PC-9 (cell line): Measurements from ENCODE around the gene OR13C2. TPM values are rescaled to one million over a fixed set of nuclear protein-coding genes. Genes with fewer than 3 reads are reported as not detected.

Experiments
- BruUV-seq: library from RNA; stranded (reverse); fragments of 400-500 nt; replicated peaks from 2 replicates; lab custom pipeline; 2021; lab: Mats Ljungman, UMichigan
- CTCF ChIA-PET: fragments of 300-600 bp; sonication (Branson Sonifier 250); formaldehyde crosslinking; loops from one replicate; lab custom pipeline; 2022; ENCODE audit warnings: antibody characterized with exemption; lab: Charles Lee
- POLR2A ChIA-PET: fragments of 300-600 bp; sonication (Branson Sonifier 250); formaldehyde crosslinking; loops from one replicate; lab custom pipeline; 2022; ENCODE audit warnings: antibody characterized with exemption; ENCODE audit not compliant: unreplicated experiment; lab: Charles Lee
- DNase-seq, 2 experiments: peaks; one replicate each; pipeline versions ENCODE4 v3.0.0 to v3.0.0-alpha.2; 2015 to 2022; ENCODE audit warnings: mixed read lengths in 1 of 2
- H2AFZ ChIP-seq: fragments of 200-600 bp; sonication (generic); 2 replicates; pipeline ENCODE4 v1.8.1; 2017; ENCODE audit warnings: antibody characterized with exemption
- H3F3A ChIP-seq: fragments of 200-600 bp; sonication (generic); 2 replicates; pipeline ENCODE4 v1.8.1; 2017; ENCODE audit warnings: antibody characterized with exemption, mild to moderate bottlenecking, low read depth; ENCODE audit not compliant: insufficient read depth
- H3K27ac ChIP-seq: fragments of 200-600 bp; sonication (generic); 2 replicates; pipeline ENCODE4 v1.6.1; 2016; ENCODE audit warnings: mixed run types
- H3K27me3 ChIP-seq: fragments of 200-600 bp; sonication (generic); 2 replicates; pipeline ENCODE4 v1.6.1; 2016; ENCODE audit warnings: low read depth, mixed run types; ENCODE audit not compliant: insufficient read depth
- H3K36me3 ChIP-seq: fragments of 200-600 bp; sonication (generic); 2 replicates; pipeline ENCODE4 v1.6.1; 2016; ENCODE audit warnings: low read depth, mixed run types
- H3K4me1 ChIP-seq: fragments of 200-600 bp; sonication (generic); replicated peaks from 2 replicates; pipeline ENCODE4 v1.6.1; 2016; ENCODE audit warnings: mixed run types; ENCODE audit not compliant: insufficient read depth
- H3K4me2 ChIP-seq: fragments of 200-600 bp; sonication (generic); 2 replicates; pipeline ENCODE4 v1.6.1; 2017; ENCODE audit warnings: mixed run types
- H3K4me3 ChIP-seq: fragments of 200-600 bp; sonication (generic); 2 replicates; pipeline ENCODE4 v1.6.1; 2016; ENCODE audit warnings: mixed run types
- H3K79me2 ChIP-seq: fragments of 200-600 bp; sonication (generic); 2 replicates; pipeline ENCODE4 v1.6.1; 2017; ENCODE audit warnings: low read depth, mixed run types
- H3K9me2 ChIP-seq: fragments of 200-600 bp; sonication (generic); 2 replicates; pipeline ENCODE4 v1.8.1; 2017; ENCODE audit warnings: mild to moderate bottlenecking; ENCODE audit not compliant: insufficient read depth
- H3K9me3 ChIP-seq: fragments of 200-600 bp; sonication (generic); 2 replicates; pipeline ENCODE4 v1.8.1; 2016; ENCODE audit warnings: low read depth; ENCODE audit not compliant: insufficient read depth
- H4K20me1 ChIP-seq: fragments of 200-600 bp; sonication (generic); 2 replicates; pipeline ENCODE4 v1.8.1; 2017; ENCODE audit not compliant: insufficient read depth
- CTCF ChIP-seq: fragments of 200-600 bp; sonication (generic); conservative IDR thresholded peaks from 2 replicates; pipeline ENCODE4 v1.6.1; 2017; ENCODE audit warnings: mixed run types, antibody characterized with exemption, mild to moderate bottlenecking, moderate library complexity
- EZH2 ChIP-seq: fragments of 200-600 bp; sonication (generic); IDR thresholded peaks from 2 replicates; pipeline ENCODE4 v1.8.0; 2017; ENCODE audit warnings: antibody characterized with exemption, low read depth
- intact Hi-C: fragments of 100-400 bp; cut with micrococcal nuclease; formaldehyde crosslinking; loops from one replicate; pipeline ENCODE4 v1.10.0; 2022; ENCODE audit not compliant: unreplicated experiment
- total RNA-seq: library from RNA; stranded (reverse); gene quantifications from 2 replicates; pipeline ENCODE4 v1.2.3, GENCODE V29; 2021

OR13C2 gene
- total RNA-seq, 1 experiment from 2014 or later, result not detected

GRCh38 chr9:104589626-104590025, 15.8 kb downstream of the OR13C2 start:
- Histone ChIP-seq H3K4me2 (no peak overlapping the region), H3K36me3 (no peaks in the 10 kb centered on the region), H3K4me1 (no peaks in the 10 kb centered on the region), H2AFZ (no peak overlapping the region), H3K27ac (no peak overlapping the region), H3K27me3 (no peaks in the 10 kb centered on the region), H3K4me3 (no peak overlapping the region), H3K79me2 (no peaks in the 10 kb centered on the region), H3K9me3 (no peaks in the 10 kb centered on the region), H3F3A (no peaks in the 10 kb centered on the region), H3K9me2 (no peaks in the 10 kb centered on the region), H4K20me1 (no peaks in the 10 kb centered on the region)
- TF ChIP-seq EZH2 (no peak), CTCF (no peak)
- POLR2A ChIA-PET, result no interaction called here
- CTCF ChIA-PET, result no interaction called here
- intact Hi-C loops, result no loop called here
- DNase-seq, result no peak
- BruUV-seq, result no TSS peak

GRCh38 chr9:104586496-104587180, 18.8 kb downstream of the OR13C2 start:
- TF ChIP-seq EZH2 (no peak), CTCF (no peak)
- DNase-seq, result no peak
- no peak overlapping the region for H3K27ac ChIP-seq
- ChIA-PET POLR2A (no interaction called here), CTCF (no interaction called here)
- H3K36me3 ChIP-seq, result no peaks in the 10 kb centered on the region
- H2AFZ ChIP-seq, result no peak overlapping the region
- H3K9me2 ChIP-seq, result no peaks in the 10 kb centered on the region
- H3K79me2 ChIP-seq, result no peaks in the 10 kb centered on the region
- H3K27me3 ChIP-seq, result no peaks in the 10 kb centered on the region
- H4K20me1 ChIP-seq, result no peaks in the 10 kb centered on the region
- no peaks in the 10 kb centered on the region for H3K9me3 ChIP-seq
- intact Hi-C loops, result no loop called here
- H3F3A ChIP-seq, result no peaks in the 10 kb centered on the region
- no peak overlapping the region for H3K4me2 ChIP-seq
- no TSS peak for BruUV-seq
- H3K4me3 ChIP-seq, result no peak overlapping the region
- no peaks in the 10 kb centered on the region for H3K4me1 ChIP-seq

GRCh38 chr9:104580562-104580961, 24.9 kb downstream of the OR13C2 start:
- H3K9me2 ChIP-seq, result 0 out of 2 replicates have a peak, but pooled peaks cover 6% of the 10 kb centered on the region
- H3K4me3 ChIP-seq, result no peak overlapping the region
- no peaks in the 10 kb centered on the region for H3K79me2 ChIP-seq
- CTCF ChIA-PET, result no interaction called here
- TF ChIP-seq CTCF (no peak), EZH2 (no peak)
- H3K4me1 ChIP-seq, result no peaks in the 10 kb centered on the region
- intact Hi-C loops, result no loop called here
- H2AFZ ChIP-seq, result no peak overlapping the region
- H3K27me3 ChIP-seq, result no peaks in the 10 kb centered on the region
- no peak overlapping the region for H3K27ac ChIP-seq
- BruUV-seq, result no TSS peak
- no peak overlapping the region for H3K4me2 ChIP-seq
- H3F3A ChIP-seq, result no peaks in the 10 kb centered on the region
- H3K36me3 ChIP-seq, result no peaks in the 10 kb centered on the region
- no peaks in the 10 kb centered on the region for H3K9me3 ChIP-seq
- POLR2A ChIA-PET, result no interaction called here
- H4K20me1 ChIP-seq, result no peaks in the 10 kb centered on the region
- no peak for DNase-seq
